Stimulated activated CD4-positive, alpha-beta T cell treated with anti-CD3 and anti-CD28 coated beads, Interleukin-4, amount 100 ng/mL, for 4 hours (primary cell): Measurements from ENCODE around the gene INSIG2.

Experiments
- DNase-seq, 2 experiments: peaks; one replicate each; pipeline ENCODE4 v3.0.0-alpha.2; 2020

INSIG2 gene

GRCh38 chr2:118088051-118089024 lies at the start of gene INSIG2:
Gene INSIG2 (plus strand): TSS chr2:118088471. CDS start chr2:118096557, 8,086 bp downstream.
- DNase-seq, result peak; percentile 82 to 84

- no peak for DNase-seq
Measured at GRCh38 chr2:118040891-118041290, 47.4 kb upstream of the INSIG2 start.

- DNase-seq, result no peak
Measured at GRCh38 chr2:118044103-118044716, 44.1 kb upstream of the INSIG2 start.

GRCh38 chr2:118044854-118045253 lies 43.4 kb upstream of the INSIG2 start:
- DNase-seq, result no peak

GRCh38 chr2:118045286-118045685 lies 43.0 kb upstream of the INSIG2 start:
- DNase-seq, result no peak

GRCh38 chr2:118046634-118047210 lies 41.5 kb upstream of the INSIG2 start:
- DNase-seq, result no peak

- DNase-seq, result no peak
Measured at GRCh38 chr2:118047380-118047826, 40.9 kb upstream of the INSIG2 start.

GRCh38 chr2:118048401-118048800 lies 39.9 kb upstream of the INSIG2 start:
- no peak for DNase-seq

- DNase-seq, result no peak
Measured at GRCh38 chr2:118049140-118049815, 39.0 kb upstream of the INSIG2 start.

GRCh38 chr2:118049816-118050140 lies 38.5 kb upstream of the INSIG2 start:
- DNase-seq, result no peak

GRCh38 chr2:118050386-118050785 lies 37.9 kb upstream of the INSIG2 start:
- DNase-seq, result no peak

GRCh38 chr2:118050974-118051373 lies 37.3 kb upstream of the INSIG2 start:
- DNase-seq, result no peak

- DNase-seq, result no peak
Measured at GRCh38 chr2:118051826-118052358, 36.4 kb upstream of the INSIG2 start.

GRCh38 chr2:118052474-118052873 lies 35.8 kb upstream of the INSIG2 start:
- DNase-seq, result no peak

GRCh38 chr2:118053681-118054080 lies 34.6 kb upstream of the INSIG2 start:
- DNase-seq, result no peak

- DNase-seq, result no peak
Measured at GRCh38 chr2:118054213-118055008, 33.9 kb upstream of the INSIG2 start.

GRCh38 chr2:118055512-118056164 lies 32.6 kb upstream of the INSIG2 start:
- no peak for DNase-seq

GRCh38 chr2:118056165-118056534 lies 32.1 kb upstream of the INSIG2 start:
- DNase-seq, result no peak

- DNase-seq, result no peak
Measured at GRCh38 chr2:118056801-118057200, 31.5 kb upstream of the INSIG2 start.

GRCh38 chr2:118058951-118059350 lies 29.3 kb upstream of the INSIG2 start:
- no peak for DNase-seq

GRCh38 chr2:118059919-118060478 lies 28.3 kb upstream of the INSIG2 start:
- no peak for DNase-seq
